ENCODE results near the gene MAPK14. TPM values are rescaled to one million over a fixed set of nuclear protein-coding genes. Genes with fewer than 3 reads are reported as not detected.

MAPK14 gene
- total RNA-seq, 1 experiment from 2014 or later, result 50.8 TPM

- POLR2A ChIA-PET (ENCODE audit: low non-redundant PET), result no interaction called here
- CTCF ChIA-PET, result no interaction called here
- Histone ChIP-seq H3K9me3 (ENCODE audit: low read depth, low read length, poor library complexity, severe bottlenecking) (peaks cover 4% of the 10 kb centered on the region), H3K4me3 (ENCODE audit: low read depth, low read length, poor library complexity, severe bottlenecking) (no peak overlapping the region), H3K27me3 (replicated peaks; ENCODE audit: insufficient read depth, low read depth, low read length, poor library complexity) (no peaks in the 10 kb centered on the region), H3K36me3 (ENCODE audit: insufficient read depth, low read length, poor library complexity, severe bottlenecking) (no peaks in the 10 kb centered on the region), H3K4me1 (ENCODE audit: insufficient read depth, low read length, poor library complexity, severe bottlenecking) (no peaks in the 10 kb centered on the region), H3K27ac (ENCODE audit: low read depth, low read length, poor library complexity, severe bottlenecking) (no peak overlapping the region)
- no TSS peak for BruUV-seq (replicated peaks)
- intact Hi-C loops (cut with micrococcal nuclease; ENCODE audit: unreplicated experiment), result no loop called here
- TF ChIP-seq, protein P1, sequence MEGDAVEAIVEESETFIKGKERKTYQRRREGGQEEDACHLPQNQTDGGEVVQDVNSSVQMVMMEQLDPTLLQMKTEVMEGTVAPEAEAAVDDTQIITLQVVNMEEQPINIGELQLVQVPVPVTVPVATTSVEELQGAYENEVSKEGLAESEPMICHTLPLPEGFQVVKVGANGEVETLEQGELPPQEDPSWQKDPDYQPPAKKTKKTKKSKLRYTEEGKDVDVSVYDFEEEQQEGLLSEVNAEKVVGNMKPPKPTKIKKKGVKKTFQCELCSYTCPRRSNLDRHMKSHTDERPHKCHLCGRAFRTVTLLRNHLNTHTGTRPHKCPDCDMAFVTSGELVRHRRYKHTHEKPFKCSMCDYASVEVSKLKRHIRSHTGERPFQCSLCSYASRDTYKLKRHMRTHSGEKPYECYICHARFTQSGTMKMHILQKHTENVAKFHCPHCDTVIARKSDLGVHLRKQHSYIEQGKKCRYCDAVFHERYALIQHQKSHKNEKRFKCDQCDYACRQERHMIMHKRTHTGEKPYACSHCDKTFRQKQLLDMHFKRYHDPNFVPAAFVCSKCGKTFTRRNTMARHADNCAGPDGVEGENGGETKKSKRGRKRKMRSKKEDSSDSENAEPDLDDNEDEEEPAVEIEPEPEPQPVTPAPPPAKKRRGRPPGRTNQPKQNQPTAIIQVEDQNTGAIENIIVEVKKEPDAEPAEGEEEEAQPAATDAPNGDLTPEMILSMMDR (conservative IDR thresholded peaks at IDR 0.05; ENCODE audit: low read depth, low read length), result no peak
- DNase-seq (ENCODE audit: low spot score), result no peak
Observed at GRCh38 chr6:36160147-36160760, 132.6 kb downstream of the MAPK14 start.

Other genes starting within 250 kb of the MAPK14 start
- not detected in 2 replicates for gene CLPSL1, start 246.8 kb upstream of the MAPK14 start, total RNA-seq (2021)
- not detected in 2 replicates for gene CLPS, start 230.5 kb upstream of the MAPK14 start, total RNA-seq (2021)
- not detected in 2 replicates for gene LHFPL5, start 222.5 kb upstream of the MAPK14 start, total RNA-seq (2021)
- gene SRPK1, start 106.7 kb upstream of the MAPK14 start, total RNA-seq (2021), result 103 and 104 TPM in 2 replicates
- not detected in 2 replicates for gene SLC26A8, start 3.2 kb upstream of the MAPK14 start, total RNA-seq (2021)
- 2.6 and 2.7 TPM in 2 replicates for gene MAPK13, start 102.7 kb downstream of the MAPK14 start, total RNA-seq (2021)
- 33.3 and 39.3 TPM in 2 replicates for gene BRPF3, start 168.9 kb downstream of the MAPK14 start, total RNA-seq (2021)
- 0.20 and 0.26 TPM in 2 replicates for gene PNPLA1, start 242.3 kb downstream of the MAPK14 start, total RNA-seq (2021)

Data from A673 (cell line).